K562 (cell line): ENCODE measurements around the gene CTDSPL. TPM values are rescaled to one million over a fixed set of nuclear protein-coding genes. Genes with fewer than 3 reads are reported as not detected.

Experiments
- ATAC-seq: fragments of 200-7000 bp; cut with Tn5 transposase; 3 replicates; pipeline ENCODE4 v1.9.1; 2020; ENCODE audit warnings: moderate library complexity
- BruUV-seq: library from RNA; stranded (reverse); fragments of 400-500 nt; replicated peaks from 2 replicates; lab custom pipeline; 2021; lab: Mats Ljungman, UMichigan
- CTCF ChIA-PET: fragments of 300-600 bp; formaldehyde crosslinking; extraction: SDS; loops from one replicate; lab custom pipeline; 2021; ENCODE audit warnings: low intra/inter-chr PET ratio; lab: Yijun Ruan, JAX
- POLR2A ChIA-PET: fragments of 300-600, 350-650 bp; sonication (Branson Sonifier 250); formaldehyde crosslinking; extraction: SDS; loops from one replicate; lab custom pipeline; 2021; ENCODE audit warnings: antibody characterized with exemption, inconsistent platforms; lab: Yijun Ruan, JAX
- DNase-seq, 4 experiments: peaks; one replicate each; pipeline versions ENCODE4 v3.0.0 to v3.0.0-alpha.2; 2011 to 2018; ENCODE audit warnings: low spot score in 3 of 4, mixed read lengths in 3 of 4; ENCODE audit errors: extremely low read depth in 1 of 4
- FAIRE-seq: peaks from 2 replicates; lab custom pipeline; 2011; peaks lifted over from hg19 to GRCh38; lab: Jason Lieb, UNC
- H2AFZ ChIP-seq: 2 replicates; pipeline ENCODE4 v1.6.0; 2011; ENCODE audit warnings: low read depth, low read length, control low read depth, inconsistent platforms
- H3K27ac ChIP-seq: fragments of 200-600 bp; 3 replicates; pipeline ENCODE4 v1.8.0; 2011; ENCODE audit warnings: low read depth, mild to moderate bottlenecking, control low read depth, inconsistent platforms, low read length, moderate library complexity, mixed read lengths; ENCODE audit errors: extremely low read depth
- H3K27me3 ChIP-seq, 2 experiments: fragments of 300-600 bp in 1 of 2; 2 replicates in 1 of 2; 3 replicates in 1 of 2; pipeline versions ENCODE4 v1.6.0 to v1.8.0; 2011; ENCODE audit warnings: inconsistent platforms in 2 of 2, low read length in 2 of 2, mild to moderate bottlenecking in 1 of 2, mixed read lengths in 1 of 2, moderate library complexity in 1 of 2; ENCODE audit not compliant: control insufficient read depth in 2 of 2, insufficient read depth in 2 of 2
- H3K36me3 ChIP-seq: fragments of 300-600 bp; 3 replicates; pipeline ENCODE4 v1.8.0; 2011; ENCODE audit warnings: mild to moderate bottlenecking, low read length, inconsistent platforms; ENCODE audit not compliant: control insufficient read depth, insufficient read depth
- H3K4me1 ChIP-seq, 2 experiments: fragments of 200-600 bp in 1 of 2; replicated peaks in 1 of 2; 2 replicates in 1 of 2; 3 replicates in 1 of 2; pipeline versions ENCODE4 v1.5.1 to v1.8.0; 2011; ENCODE audit warnings: inconsistent platforms in 2 of 2, low read length in 2 of 2, mild to moderate bottlenecking in 1 of 2, mixed read lengths in 1 of 2, moderate library complexity in 1 of 2; ENCODE audit not compliant: control insufficient read depth in 2 of 2, insufficient read depth in 2 of 2
- H3K4me2 ChIP-seq: 2 replicates; pipeline ENCODE4 v1.6.1; 2011; ENCODE audit warnings: low read length, control low read depth, inconsistent platforms, mixed read lengths; ENCODE audit not compliant: insufficient read depth
- H3K4me3 ChIP-seq: fragments of 200-600 bp; sonication (generic), shearing (Covaris generic); 2 replicates; pipeline ENCODE4 v1.5.1; 2016; ENCODE audit warnings: control low read depth, inconsistent platforms
- H3K79me2 ChIP-seq: fragments of 200-600 bp; 3 replicates; pipeline ENCODE4 v1.8.0; 2011; ENCODE audit warnings: low read length, inconsistent platforms; ENCODE audit not compliant: control insufficient read depth, insufficient read depth
- H3K9ac ChIP-seq, 2 experiments: 2 replicates each; pipeline versions ENCODE4 v1.6.0 to v1.6.1; 2011; ENCODE audit warnings: low read depth in 2 of 2, low read length in 2 of 2, control low read depth in 1 of 2, inconsistent platforms in 1 of 2, mild to moderate bottlenecking in 1 of 2, mixed read lengths in 1 of 2; ENCODE audit not compliant: insufficient read depth in 1 of 2
- H3K9me1 ChIP-seq: one replicate; pipeline ENCODE4 v1.6.0; 2011; ENCODE audit warnings: inconsistent platforms, mild to moderate bottlenecking, low read length, moderate library complexity; ENCODE audit not compliant: control insufficient read depth, insufficient read depth
- H3K9me3 ChIP-seq: replicated peaks from 2 replicates; pipeline ENCODE4 v1.5.1; 2011; ENCODE audit warnings: low read depth, low read length, inconsistent platforms; ENCODE audit not compliant: control insufficient read depth, insufficient read depth
- H4K20me1 ChIP-seq: replicated peaks from 2 replicates; pipeline ENCODE4 v1.6.1; 2011; ENCODE audit warnings: low read length, inconsistent platforms, mixed read lengths; ENCODE audit not compliant: control insufficient read depth, insufficient read depth
- ETS1 ChIP-seq: conservative IDR thresholded peaks from 2 replicates; pipeline ENCODE4 v1.6.1; 2011; ENCODE audit warnings: low read depth, mild to moderate bottlenecking, low read length; ENCODE audit not compliant: control insufficient read depth
- FOXP1 ChIP-seq: sonication (generic); formaldehyde crosslinking; IDR thresholded peaks from 2 replicates; pipeline ENCODE4 v1.8.0; 2022; ENCODE audit warnings: mild to moderate bottlenecking, missing genetic modification reagents
- HNRNPK ChIP-seq: fragments of 200-400 bp; formaldehyde crosslinking; IDR thresholded peaks from one replicate; pipeline ENCODE4 v1.6.1; 2018; ENCODE audit warnings: mild to moderate bottlenecking, low read depth, low read length; ENCODE audit not compliant: poor library complexity, severe bottlenecking
- NBN ChIP-seq: fragments of 450-650 bp; IDR thresholded peaks from 2 replicates; pipeline ENCODE4 v1.6.1; 2016; ENCODE audit warnings: low read depth, mild to moderate bottlenecking
- PHF20 ChIP-seq: fragments of 450-650 bp; IDR thresholded peaks from 2 replicates; pipeline ENCODE4 v1.6.1; 2018; ENCODE audit not compliant: partially characterized antibody
- POLR3A ChIP-seq: IDR thresholded peaks from 2 replicates; pipeline ENCODE4 v1.6.1; 2011; ENCODE audit warnings: borderline replicate concordance, mild to moderate bottlenecking, moderate library complexity; ENCODE audit not compliant: insufficient read length, insufficient read depth; ENCODE audit errors: extremely low read depth
- RCOR1 ChIP-seq, 2 experiments: IDR thresholded peaks; 2 replicates each; pipeline ENCODE4 v1.6.1; 2012; ENCODE audit warnings: low read depth in 2 of 2, low read length in 2 of 2, borderline replicate concordance in 1 of 2, improper control_type of control experiment in 1 of 2
- SP1 ChIP-seq: sonication (generic); formaldehyde crosslinking; IDR thresholded peaks from 2 replicates; pipeline ENCODE4 v1.8.1; 2022; ENCODE audit warnings: mild to moderate bottlenecking, missing genetic modification reagents
- SRSF1 ChIP-seq: fragments of 200-400 bp; formaldehyde crosslinking; IDR thresholded peaks from 2 replicates; pipeline ENCODE4 v1.6.1; 2017; ENCODE audit warnings: mild to moderate bottlenecking, low read depth, low read length, moderate library complexity
- SRSF3 ChIP-seq: fragments of 200-400 bp; formaldehyde crosslinking; IDR thresholded peaks from 2 replicates; pipeline ENCODE4 v1.6.1; 2016; ENCODE audit warnings: mild to moderate bottlenecking, low read length, moderate library complexity; ENCODE audit not compliant: insufficient read depth
- TEAD2 ChIP-seq: fragments of 450-650 bp; IDR thresholded peaks from 2 replicates; pipeline ENCODE4 v1.6.1; 2016; ENCODE audit warnings: missing genetic modification characterization, control low read depth, missing compliant biosample characterization
- TGIF2 ChIP-seq: sonication (generic); formaldehyde crosslinking; IDR thresholded peaks from 2 replicates; pipeline ENCODE4 v1.8.1; 2022; ENCODE audit warnings: mild to moderate bottlenecking, missing genetic modification reagents, moderate library complexity
- WHSC1 ChIP-seq: IDR thresholded peaks from one replicate; pipeline ENCODE4 v1.6.1; 2012; ENCODE audit warnings: low read length, control low read depth, inconsistent platforms
- ZNF584 ChIP-seq: fragments of 200-800 bp; sonication (Bioruptor generic); IDR thresholded peaks from 2 replicates; pipeline ENCODE4 v1.6.1; 2016; ENCODE audit warnings: low read depth, mild to moderate bottlenecking, missing genetic modification characterization, missing compliant biosample characterization
- ZNF780A ChIP-seq: fragments of 250-450 bp; sonication (Bioruptor Pico); IDR thresholded peaks from 2 replicates; pipeline ENCODE4 v1.5.0; 2021; ENCODE audit warnings: mild to moderate bottlenecking
- WGBS: fragments of 100-300 bp; shearing (Covaris generic); methylation state at CpG from one replicate; pipeline ENCODE4 v1.1.6; 2016; ENCODE audit warnings: low coverage, mixed read lengths; ENCODE audit not compliant: insufficient coverage; ENCODE audit errors: missing lambda C conversion rate; 5-methylcytosine and 5-hydroxymethylcytosine counted together
- in situ Hi-C: fragments of 300-500 bp; cut with MboI; formaldehyde crosslinking; loops from 4 replicates; pipeline ENCODE4 v1.15.0; 2018; ENCODE audit warnings: inconsistent platforms, mixed read lengths
- intact Hi-C: fragments of 100-400 bp; cut with micrococcal nuclease; formaldehyde crosslinking; loops from 2 replicates; pipeline ENCODE4 v1.14.2; 2022
- polyA plus RNA-seq, 8 experiments: library from polyadenylated mRNA; depleted of rRNA in 4 of 8; stranded (reverse) in 5 of 8; unstranded in 3 of 8; fragments of >200 nt; fragmentation: Nextera tagmentation in 2 of 8; fragmentation: Illumina TruSeq in 1 of 8; extraction: Ambion mirVana in 2 of 8; extraction: Trizol in 1 of 8; gene quantifications; 2 replicates each; pipeline versions ENCODE4 v1.2.1 to v1.2.3, GENCODE V29; 2011 to 2014; ENCODE audit warnings: inconsistent platforms in 1 of 8, missing spikeins in 1 of 8
- total RNA-seq, 7 experiments: library from RNA; depleted of rRNA in 6 of 7; stranded (reverse); fragments of >200 nt in 6 of 7; fragmentation: Illumina TruSeq in 2 of 7; extraction: Trizol in 2 of 7; gene quantifications; 2 replicates each; pipeline versions ENCODE4 v1.2.1 to v1.2.3, GENCODE V29; 2011 to 2021; ENCODE audit warnings: low replicate concordance in 1 of 7
- TF ChIP-seq, protein P1 (sequence below): sonication (generic); formaldehyde crosslinking; IDR thresholded peaks from 2 replicates; pipeline ENCODE4 v1.8.0; 2023; ENCODE audit warnings: mild to moderate bottlenecking, missing genetic modification reagents

The CTDSPL gene
- total and polyA plus RNA-seq, 9 of the 15 experiments (the other 6 are each of a cell fraction or from before 2014, with no cell fraction given): 5.1 to 19.3 (median 11.3) TPM

DNA sequence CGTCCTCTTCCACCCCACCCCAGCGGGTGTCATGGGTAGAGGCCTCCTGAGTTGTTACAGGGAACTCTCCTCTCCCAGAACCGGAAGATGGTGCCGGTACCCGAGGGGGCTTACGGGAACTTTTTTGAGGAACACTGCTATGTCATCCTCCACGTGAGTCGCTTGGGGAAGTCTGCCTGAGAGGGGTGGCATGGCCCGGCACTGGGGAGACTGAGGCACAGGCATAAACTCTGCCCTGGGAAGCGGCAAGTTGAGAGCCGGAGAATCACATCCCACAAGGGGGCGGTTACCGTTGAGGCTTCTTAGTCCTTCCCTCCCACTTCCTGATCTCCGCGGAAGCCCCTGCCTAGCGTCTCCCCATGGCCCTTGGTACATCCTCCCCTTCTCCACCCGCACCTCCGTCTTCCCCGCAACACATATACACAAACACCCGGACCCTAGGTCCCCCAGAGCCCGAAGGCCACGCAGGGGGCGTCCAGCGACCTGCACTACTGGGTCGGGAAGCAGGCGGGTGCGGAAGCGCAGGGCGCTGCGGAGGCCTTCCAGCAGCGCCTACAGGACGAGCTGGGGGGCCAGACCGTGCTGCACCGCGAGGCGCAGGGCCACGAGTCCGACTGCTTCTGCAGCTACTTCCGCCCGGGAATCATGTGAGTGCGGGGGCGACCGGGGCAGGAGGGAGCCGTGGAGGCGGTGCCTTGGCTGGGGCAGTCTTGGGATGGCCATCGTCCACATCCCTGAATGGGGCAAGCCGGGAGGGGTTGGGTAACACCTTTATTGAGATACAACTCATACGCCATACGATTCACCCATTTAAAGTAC lies 132.3 kb downstream of the CTDSPL start:
- H3K27ac ChIP-seq: peak overlapping the region; percentile 93
- TF ChIP-seq WHSC1 (no peak), TEAD2 (no peak), PHF20 (peak; percentile 98), ZNF584 (CRISPR knock-in tag) (peak; percentile 57; the same call in 1 of the 2 replicates), POLR3A (no peak), FOXP1 (CRISPR knock-in tag) (peak; percentile 90; the same call in 1 of the 2 replicates), RCOR1 (IDR thresholded peaks at IDR 0.05; ENCODE audit: borderline replicate concordance in 1 of 2, low read depth in 2 of 2, low read length in 2 of 2) (peak in 1 of 2 experiments; percentile 44; a peak in 2 of 4 replicates), SRSF1 (no peak), SRSF3 (no peak), TGIF2 (CRISPR knock-in tag) (0 out of 2 replicates have a peak, but pooled peaks have one; percentile 24), ETS1 (peak; percentile 77), SP1 (CRISPR knock-in tag) (peak; percentile 84), HNRNPK (no peak), NBN (peak; percentile 94), ZNF780A (CRISPR knock-in tag) (no peak)
- TF ChIP-seq, protein P1, sequence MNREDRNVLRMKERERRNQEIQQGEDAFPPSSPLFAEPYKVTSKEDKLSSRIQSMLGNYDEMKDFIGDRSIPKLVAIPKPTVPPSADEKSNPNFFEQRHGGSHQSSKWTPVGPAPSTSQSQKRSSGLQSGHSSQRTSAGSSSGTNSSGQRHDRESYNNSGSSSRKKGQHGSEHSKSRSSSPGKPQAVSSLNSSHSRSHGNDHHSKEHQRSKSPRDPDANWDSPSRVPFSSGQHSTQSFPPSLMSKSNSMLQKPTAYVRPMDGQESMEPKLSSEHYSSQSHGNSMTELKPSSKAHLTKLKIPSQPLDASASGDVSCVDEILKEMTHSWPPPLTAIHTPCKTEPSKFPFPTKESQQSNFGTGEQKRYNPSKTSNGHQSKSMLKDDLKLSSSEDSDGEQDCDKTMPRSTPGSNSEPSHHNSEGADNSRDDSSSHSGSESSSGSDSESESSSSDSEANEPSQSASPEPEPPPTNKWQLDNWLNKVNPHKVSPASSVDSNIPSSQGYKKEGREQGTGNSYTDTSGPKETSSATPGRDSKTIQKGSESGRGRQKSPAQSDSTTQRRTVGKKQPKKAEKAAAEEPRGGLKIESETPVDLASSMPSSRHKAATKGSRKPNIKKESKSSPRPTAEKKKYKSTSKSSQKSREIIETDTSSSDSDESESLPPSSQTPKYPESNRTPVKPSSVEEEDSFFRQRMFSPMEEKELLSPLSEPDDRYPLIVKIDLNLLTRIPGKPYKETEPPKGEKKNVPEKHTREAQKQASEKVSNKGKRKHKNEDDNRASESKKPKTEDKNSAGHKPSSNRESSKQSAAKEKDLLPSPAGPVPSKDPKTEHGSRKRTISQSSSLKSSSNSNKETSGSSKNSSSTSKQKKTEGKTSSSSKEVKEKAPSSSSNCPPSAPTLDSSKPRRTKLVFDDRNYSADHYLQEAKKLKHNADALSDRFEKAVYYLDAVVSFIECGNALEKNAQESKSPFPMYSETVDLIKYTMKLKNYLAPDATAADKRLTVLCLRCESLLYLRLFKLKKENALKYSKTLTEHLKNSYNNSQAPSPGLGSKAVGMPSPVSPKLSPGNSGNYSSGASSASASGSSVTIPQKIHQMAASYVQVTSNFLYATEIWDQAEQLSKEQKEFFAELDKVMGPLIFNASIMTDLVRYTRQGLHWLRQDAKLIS (CRISPR knock-in tag): peak; percentile 92; the same call in 1 of the 2 replicates

More for the DNA sequence above, 132.3 kb downstream of the CTDSPL start:
- H3K4me2 ChIP-seq: peak overlapping the region; percentile 86
- H3K4me3 ChIP-seq: peak overlapping the region; percentile 56
- ChIA-PET CTCF (interaction anchor here (0.6 kb wide), 1 partner anchor 455 kb away, joined by 3 read pairs; no protein-coding TSS in a partner anchor), POLR2A (interaction anchor here (0.6 to 2.2 kb wide), 9 partner anchors 9 to 132 kb away, joined by 3 to 8 read pairs (median 4); no protein-coding TSS in a partner anchor)
- peak; percentile 86 to 96 (median 90) for DNase-seq
- intact Hi-C loops: no loop called here
- peak overlapping the region; percentile 97 for H2AFZ ChIP-seq
- H3K9me3 ChIP-seq: no peaks in the 10 kb centered on the region
- peaks cover 28% of the 10 kb centered on the region for H3K36me3 ChIP-seq
- in situ Hi-C loops: no loop called here
- under 1% methylated on average over 49 of the region's 49 CpGs for WGBS
- H3K9me1 ChIP-seq: peaks cover 5% of the 10 kb centered on the region
- peaks cover 22% of the 10 kb centered on the region for H3K79me2 ChIP-seq
- peaks cover 61 to 68% of the 10 kb centered on the region in 2 experiments for H3K4me1 ChIP-seq
- TSS peak; percentile 78 for BruUV-seq
- peak; percentile 80 for ATAC-seq
- FAIRE-seq: peak; percentile 75
- peak overlapping the region; percentile 91 to 95 for H3K9ac ChIP-seq
- no peaks in the 10 kb centered on the region for H4K20me1 ChIP-seq
- H3K27me3 ChIP-seq: no peaks in the 10 kb centered on the region
